NCI-H1092 treated with DMSO at 0.1 percent for 48 hours (cell line): ENCODE results near the gene ANKRD11.
"Not testable (repeated sequence)": the region's sequence is repeated elsewhere in the genome, so short reads cannot be mapped to it uniquely, and the experiment has no call there.

Experiments
- DNase-seq: peaks from one replicate; lab custom pipeline; 2025; lab: John Stamatoyannopoulos, UW

ANKRD11 gene

DNA sequence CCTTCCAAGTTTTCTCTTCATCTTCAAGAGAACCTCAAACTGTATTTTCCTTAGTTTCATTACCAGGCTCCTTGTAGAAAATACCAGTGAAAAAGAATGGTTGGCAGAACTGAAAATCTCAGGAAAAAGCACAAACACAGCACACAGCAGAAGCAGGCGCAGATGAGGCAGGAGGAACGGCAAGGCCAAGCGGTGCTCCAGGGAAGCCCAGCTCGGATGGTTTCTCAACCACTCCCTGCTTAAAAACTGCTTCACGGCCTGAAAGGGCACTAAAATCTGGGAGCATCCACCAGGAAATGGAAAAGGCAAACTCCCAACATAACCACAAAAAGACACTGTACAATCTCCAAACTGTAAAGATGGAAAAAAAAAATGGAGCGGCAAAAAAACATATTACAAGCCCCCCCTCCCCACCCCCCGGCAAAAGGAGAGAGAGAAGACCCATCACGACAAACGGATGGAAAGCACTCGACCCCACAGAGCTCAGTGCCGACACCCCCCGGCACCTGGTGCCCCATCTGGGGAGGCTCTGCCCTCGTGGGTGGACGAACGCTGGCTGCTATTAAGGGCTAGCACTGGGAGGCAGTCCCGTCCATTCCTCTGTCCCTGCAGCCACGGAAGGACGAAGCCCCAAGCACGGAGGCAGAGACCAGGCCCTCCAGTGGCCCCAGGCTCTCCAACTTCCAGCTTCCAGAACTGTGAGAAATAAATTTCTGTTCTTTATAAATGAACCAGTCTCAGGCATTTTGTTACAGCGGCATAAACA is 145.3 kb downstream of the ANKRD11 start:
- DNase-seq: no peak

DNA sequence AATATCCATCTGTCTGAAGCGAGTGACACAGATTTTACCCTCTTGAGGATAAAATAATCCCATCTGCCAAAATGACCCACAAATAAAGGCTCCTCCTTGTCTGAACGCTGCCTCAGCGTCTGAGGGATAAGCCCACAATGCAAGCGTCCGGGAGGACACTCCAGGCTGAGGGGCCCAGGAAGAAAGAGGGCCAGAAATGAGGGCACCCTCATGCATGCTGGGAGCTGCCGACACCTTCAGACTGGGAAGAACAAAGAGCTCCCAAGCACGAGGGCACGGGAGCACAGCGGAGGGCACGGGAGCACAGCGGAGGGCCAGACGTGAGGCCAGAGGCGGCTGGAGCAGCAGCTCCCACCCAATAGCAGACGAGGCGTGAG is 145.9 kb downstream of the ANKRD11 start:
- DNase-seq: no peak

DNA sequence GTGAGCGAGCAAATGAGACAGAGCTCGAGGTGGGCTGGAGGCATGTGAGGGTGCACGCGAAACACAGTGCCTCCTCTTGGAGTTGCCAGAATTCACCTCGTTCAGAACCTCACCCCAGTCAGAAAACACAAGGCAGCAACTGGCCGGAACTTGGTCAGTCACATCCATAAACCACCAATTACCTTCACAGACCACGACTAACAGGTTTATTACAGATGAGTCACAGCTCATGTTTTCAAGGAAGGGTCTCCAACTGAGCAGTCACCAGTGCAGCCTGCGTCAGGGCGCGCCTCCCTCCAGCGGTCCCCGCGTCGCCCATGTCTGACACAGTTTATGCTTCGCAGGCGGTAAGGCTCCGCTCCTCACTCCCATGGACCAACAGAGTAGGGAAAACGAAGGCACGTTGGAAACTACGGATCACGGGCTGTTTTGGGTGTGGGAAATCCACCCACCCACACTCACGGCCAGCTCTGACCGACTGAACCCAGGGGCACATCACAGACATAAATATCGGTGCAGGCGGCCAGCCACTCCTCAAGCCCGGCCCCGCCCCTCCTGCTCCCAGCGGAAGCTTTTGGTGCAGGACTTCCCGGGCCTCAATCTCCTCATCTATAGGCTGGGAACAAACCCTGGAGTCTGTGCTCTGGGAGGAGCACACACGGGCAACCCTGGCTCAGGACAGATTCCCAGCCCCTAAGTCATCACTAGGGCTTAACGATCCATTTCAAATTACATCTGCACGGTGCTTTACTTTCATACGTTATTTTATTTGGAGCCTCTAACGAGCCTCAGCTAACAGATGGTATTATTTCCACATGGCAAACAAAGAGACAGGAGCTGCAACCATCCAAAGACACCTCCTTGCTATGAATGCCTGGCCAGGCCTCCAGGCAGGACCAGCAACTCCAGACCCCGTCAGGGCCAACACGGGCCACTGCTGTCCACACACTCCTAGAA is 146.6 kb downstream of the ANKRD11 start:
- DNase-seq: peak; percentile 63

DNA sequence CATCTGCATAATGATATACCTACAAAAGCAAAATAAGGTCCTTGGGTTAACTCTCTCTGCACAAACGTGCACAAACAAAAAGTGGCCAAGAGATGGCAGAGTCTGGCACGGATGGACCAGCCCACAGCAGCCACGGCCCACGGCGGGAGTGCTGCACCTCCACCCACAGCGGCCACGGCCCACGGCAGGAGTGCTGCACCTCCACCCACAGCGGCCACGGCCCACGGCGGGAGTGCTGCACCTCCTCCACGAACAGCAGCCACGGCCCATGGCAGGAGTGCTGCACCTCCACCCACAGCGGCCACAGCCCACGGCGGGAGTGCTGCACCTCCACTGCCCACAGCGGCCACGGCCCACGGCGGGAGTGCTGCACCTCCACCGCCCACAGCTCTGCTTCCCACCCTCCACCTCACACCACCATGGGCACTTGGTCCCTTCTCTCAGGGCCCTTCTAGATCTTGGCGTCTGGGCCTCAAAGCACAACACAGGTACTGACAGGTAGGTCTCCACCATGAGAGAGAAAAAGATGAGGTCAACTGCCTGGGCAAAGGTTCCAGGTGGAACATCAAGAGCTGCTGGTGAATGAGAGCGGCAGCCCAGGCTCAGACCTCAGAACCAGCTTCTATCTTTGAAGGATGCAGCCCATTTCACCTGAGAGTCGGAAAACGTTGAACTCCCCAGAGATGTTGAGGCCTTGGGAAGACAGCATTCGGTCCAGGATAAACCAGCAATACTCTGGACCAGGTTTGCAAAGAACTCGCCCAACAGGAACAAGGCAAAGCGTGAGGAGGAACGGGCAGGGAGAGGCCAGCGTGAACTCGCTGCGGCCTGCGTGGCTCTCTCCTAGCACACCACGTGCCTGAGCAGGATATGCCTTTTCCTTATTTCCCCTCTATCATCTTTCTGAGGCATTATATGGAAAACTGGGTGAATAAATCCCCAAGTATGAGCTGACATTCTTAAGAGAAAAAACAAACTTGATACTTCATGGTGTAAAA is 148.4 kb downstream of the ANKRD11 start:
- no peak for DNase-seq

DNA sequence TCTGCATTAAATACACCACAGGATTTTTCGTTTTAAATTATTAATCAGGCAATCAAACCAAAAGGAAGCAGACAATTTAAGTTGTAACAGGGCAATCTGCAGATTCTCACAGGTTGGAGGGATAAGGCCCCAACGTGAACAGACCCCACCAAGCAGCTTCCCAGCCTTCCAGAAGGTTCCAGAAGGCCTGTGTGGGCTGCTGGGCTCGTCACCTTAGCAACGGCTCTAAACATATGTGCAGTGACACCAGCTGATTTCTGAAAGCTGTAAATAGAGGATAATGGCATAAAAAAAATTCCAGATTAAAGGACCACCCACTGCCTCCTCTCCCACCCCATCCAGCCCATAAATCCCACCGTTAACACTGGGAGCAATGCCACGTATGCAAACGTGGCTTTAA is 149.1 kb downstream of the ANKRD11 start:
- DNase-seq: no peak

DNA sequence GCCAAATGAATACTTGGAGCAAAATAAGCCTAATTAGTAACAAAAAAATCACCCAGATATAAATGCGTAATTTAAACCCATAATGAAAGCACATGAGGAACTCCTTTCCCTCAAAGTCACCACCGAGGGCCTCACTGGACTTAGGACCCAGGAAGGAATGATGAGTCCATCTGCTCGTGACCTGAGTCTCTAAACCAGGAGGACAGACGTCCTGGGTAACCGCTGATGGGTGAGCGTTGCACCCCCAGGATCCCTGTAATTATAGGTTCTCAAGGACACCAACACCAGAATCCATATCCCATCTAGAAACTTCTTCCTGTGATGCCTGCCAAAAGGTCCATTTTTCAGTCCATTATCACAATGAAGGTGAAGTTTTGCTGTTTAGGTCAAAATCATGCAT is 151.5 kb downstream of the ANKRD11 start:
- no peak for DNase-seq

DNA sequence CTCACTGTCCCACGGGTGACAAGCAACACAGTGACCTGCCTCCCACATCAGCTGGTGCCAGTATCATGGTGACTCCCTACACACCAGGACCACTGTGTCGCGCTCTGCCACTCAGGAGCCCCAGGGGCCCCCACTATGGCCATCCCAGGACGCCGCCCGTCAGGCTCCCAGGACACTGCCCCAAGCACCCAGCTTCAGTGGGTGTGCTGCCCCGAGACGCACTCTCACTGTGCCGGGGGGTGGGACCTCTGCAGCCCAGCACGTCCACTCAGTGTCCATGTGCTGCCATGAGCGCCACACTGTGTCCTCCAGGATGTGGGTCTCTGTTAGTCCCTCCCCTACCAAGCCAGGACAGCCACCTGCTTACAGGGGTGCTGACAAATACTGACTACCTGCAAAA is 152.4 kb downstream of the ANKRD11 start:
- DNase-seq: no peak

DNA sequence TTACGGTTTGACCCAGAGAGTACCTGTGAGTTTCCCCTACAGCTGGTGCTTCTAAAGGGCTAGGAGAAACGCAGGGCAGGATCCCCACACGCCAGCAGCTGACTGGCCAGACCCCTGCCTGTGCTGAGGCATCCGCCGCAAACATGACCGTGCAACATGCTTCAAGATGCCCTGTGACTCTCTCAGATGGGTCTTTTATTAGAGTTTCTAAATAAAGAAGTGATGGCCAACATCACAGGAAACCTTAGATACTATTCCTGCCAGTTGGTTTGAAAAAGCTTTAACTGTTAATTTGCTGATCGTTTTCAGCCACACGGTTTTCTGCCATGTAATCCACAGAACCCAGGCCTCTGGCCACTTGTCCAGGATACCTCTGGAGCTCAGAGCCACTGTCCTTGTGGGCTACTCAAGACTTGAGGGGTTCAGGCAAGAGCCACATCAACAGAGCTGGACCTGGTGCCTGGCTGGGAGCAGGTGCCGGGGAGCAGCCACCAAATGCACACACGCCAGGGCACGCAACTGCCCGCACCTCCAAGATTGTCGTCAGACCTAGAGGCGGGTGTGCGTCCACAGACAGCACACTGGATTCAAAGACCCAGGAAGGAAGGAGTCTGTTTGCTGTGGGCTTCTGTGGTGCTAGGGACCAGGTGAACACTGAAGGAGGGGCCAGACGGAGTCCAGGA is 154.4 kb downstream of the ANKRD11 start:
- no peak for DNase-seq

DNA sequence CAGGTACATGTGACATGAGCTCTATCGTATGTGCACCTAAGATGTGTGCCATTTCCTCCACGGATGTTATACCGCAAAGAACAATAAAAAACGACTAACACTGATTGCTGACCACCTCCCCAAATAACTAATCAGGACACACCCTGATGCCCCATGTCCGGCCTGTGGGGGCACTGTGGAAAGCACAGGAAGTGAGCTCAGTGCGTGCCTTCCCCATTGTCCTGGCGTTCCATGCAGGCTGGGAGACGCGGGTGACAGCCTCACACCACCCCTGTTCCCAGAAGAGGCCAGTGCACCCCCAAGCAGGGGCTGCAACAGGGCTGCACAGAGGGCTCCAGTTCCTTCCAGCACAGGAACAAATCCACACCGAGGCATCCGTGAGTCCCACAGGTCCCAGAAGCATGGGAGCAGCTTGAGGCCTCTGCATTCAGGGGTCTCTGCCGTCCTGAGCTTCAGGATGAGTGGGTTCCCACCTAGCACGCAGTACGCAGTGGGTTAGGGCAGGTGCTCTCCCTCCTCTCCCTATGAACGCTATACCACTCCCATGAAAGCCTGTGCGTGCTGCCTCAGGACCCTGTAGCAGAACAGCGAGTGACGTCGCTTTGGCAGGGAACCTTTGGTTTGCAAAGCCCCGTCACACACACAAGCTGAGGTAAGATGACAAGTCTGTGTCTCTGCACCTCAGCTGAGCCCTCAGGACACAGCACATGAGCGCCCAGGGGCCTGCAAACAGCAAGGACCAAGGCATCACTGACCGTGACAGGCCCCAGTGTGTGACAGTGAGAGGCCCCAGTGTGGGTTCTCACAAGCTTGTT is 155.2 kb downstream of the ANKRD11 start:
- no peak for DNase-seq

DNA sequence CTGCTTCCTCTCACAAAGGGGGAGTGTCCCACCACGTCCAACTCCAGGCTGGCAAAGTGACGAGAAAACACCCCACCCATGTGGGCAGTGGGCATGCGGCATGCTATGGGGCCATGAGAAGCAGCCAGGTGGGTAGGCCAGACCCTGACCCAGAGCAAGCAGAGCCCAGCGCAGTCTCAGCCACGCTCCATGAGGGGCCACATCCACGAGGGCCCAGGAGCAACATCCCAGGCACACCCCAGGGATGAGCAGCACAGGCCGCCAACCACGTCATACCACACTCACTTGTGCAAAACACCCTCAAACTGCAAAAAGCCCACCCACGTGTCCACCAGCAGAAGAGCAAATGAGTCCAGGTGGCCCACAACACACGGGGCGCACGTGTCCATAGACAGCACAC is 155.9 kb downstream of the ANKRD11 start:
- DNase-seq: no peak

DNA sequence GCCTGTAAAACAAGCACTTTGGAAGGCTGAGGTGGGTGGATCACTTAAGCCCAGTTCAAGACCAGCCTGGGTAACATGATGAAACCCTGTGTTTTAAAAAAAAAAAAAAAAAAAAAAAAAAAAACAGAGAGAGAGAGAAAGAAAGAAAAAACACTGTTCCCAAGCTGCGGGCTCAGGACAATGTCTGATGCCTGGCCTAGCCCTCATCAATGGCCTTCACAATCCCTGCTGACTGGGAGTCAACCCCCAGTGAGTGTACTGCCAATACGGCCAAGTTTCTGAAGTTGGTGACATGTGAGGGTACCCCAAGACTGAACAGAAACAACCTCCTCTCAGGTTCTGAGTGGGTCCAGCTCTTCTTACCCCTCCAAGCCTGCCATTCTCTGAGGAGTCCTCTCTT is 156.3 kb downstream of the ANKRD11 start:
- DNase-seq: no peak

DNA sequence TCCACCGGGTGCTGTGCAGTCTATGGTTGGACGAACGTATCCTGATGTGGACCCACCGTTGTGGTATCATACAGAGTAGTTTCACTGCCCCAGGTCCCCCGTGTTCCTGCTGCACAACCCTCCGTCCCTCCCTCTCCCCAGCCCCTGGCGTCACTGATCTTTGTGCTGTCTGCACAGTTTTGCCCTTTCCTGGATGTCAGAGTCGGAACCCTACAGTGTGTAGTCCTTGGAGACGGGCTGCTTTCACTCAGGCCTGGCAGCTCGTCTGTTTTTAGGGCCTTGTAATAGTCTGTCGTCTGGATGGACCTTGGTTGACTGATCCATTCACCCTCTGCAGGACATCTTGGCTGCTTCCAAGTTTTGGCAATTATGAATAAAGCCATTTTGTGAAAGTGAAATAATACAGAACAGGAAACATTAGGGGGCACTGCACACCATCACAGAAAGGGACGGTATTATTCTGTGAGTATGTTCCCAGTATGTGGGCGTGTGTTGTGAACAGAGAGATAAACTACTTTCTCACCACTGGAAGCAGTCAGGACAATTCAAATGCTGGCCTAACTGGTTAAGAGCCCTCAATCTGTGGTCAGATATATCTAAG is 156.9 kb downstream of the ANKRD11 start:
- DNase-seq: peak; percentile 25

DNA sequence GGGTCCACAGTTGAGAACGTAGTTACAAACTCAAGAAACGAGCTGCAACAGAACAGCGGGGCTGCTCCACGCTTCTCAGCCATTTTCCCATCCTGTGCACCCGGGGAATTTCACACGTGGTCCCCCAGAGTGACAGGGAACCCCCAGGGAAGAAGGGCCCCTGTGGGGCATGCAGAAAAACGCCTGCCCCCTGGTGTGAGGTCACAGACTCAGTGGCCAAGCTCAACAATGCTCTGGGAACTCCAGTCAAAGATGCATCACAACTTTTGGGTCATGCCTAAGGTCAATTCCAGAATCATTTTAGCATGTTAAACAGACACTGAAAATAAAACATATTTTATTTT is 157.5 kb downstream of the ANKRD11 start:
- no peak for DNase-seq

DNA sequence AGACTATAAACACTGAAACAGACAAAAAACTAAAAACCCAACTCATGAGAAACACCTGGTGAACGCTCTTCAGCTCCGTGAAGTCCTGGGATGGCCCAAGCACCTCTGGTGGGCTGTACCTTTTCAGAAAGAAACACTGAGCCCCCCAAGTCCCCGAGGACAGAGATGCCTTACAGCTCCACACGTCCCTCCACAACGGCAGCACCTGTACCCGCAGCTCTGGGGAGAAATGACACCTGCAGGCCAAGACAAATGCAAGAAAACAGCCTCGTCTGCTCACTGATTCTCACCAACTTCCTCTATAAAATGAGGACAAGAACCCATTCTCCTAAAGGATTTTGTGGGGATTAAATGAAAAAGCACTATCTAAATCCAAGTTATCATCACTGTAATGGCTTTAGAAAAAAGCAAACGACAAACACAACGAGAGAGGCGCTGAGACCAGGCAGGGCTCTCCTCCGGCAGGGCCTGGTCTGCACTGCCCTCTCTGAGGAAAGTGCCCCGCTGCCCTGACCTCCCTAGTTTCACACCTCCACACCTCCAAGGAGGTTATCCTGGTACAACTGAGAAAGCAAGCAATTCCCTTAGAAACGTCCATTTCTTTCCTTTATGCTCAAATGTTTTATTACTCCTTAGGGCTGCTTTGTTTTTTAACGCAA is 158.0 kb downstream of the ANKRD11 start:
- no peak for DNase-seq

DNA sequence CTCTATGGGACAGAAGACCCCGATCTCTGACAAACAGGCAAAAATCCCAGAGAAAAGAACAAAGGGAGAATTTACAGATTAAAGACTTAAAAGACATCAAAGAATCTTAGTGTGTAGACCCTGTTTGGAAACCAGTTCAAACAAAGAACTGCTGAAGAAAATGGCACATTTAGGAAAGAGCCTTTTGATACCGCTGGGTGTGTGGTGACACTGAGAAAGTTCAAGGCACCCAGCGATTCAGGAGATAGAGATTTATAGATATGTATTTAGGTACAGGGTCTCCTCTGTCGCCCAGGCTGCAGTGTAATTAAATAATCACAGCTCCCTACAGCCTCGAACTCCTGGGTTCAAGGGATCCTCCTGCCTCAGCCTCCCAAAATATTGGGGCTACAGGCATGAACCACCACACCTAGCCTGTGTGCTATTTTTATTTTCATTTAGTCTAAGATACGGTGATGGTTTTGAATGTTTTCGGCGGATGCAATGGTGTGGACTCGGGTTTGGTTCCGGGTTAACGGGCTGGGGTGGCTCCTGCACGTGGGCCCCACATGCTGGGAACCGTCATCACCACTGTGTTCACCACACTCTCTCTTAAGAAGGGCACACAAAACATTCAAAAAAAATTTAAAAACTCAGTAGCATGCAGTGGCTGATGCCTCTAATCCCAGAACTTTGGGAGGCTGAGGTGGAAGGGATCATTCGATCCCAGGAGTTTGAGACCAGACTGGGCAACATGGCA is 158.8 kb downstream of the ANKRD11 start:
- DNase-seq: no peak

DNA sequence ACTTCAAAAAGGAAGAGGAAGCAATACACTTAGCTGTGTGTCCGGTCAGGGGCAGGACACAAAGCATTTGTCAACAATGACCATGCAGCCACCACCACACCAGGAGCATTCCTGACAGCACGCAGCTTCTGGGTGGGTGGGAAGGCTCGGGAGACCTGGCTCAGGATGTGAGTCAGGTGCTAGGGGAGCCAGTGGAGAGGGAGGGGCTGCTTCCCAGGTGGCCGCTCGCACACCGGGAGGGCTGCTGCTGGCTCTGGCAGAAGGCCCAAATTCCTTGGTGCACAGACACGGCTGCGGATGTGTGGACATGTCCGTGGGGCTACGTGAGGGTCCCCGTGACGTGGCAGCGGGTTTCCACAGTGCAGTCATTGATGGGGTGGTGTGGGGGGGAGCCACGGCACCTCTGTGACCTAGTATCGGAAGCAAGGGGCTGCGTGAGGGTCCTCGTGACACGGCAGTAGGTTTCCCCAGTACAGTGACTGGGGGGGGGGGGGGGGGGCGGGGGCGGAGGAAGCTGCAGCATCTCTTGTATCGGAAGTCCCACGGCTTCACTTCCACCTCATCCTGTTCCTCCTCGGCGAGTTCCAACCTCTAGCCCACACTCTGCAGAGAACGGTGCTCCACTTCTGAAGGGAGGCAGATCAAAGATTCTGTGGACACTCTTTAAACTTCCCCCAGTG is 160.0 kb downstream of the ANKRD11 start:
- no peak for DNase-seq

DNA sequence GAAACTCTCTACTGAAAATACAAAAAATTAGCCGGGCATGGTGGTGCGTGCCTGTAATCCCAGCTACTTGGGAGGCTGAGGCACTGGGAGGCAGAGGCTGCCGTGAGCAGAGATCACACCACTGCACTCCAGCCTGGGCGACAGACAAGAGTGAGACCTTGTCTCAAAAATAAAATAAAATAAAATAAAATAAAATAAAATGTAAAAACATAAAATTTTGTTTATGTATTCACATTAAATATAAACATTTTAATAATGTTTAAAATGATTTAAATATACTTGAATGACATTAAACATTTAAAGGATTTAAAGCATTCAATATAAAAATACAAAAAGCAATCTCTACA is 160.6 kb downstream of the ANKRD11 start:
- DNase-seq: not testable (repeated sequence)
